Kidney epithelial cell (primary cell): ENCODE data around the gene ZSCAN1. TPM values are rescaled to one million over a fixed set of nuclear protein-coding genes. Genes with fewer than 3 reads are reported as not detected.

ENCODE experiments used
- DNase-seq: peaks from one replicate; pipeline ENCODE4 v3.0.0-alpha.2; 2010; ENCODE audit warnings: low read depth
- H3K27me3 ChIP-seq: 2 replicates; pipeline ENCODE4 v1.6.0; 2011; ENCODE audit warnings: low read length; ENCODE audit not compliant: control insufficient read depth, insufficient read depth
- H3K36me3 ChIP-seq: 2 replicates; pipeline ENCODE4 v1.5.1; 2011; ENCODE audit warnings: low read length; ENCODE audit not compliant: control insufficient read depth, insufficient read depth
- H3K4me3 ChIP-seq: 2 replicates; pipeline ENCODE4 v1.5.1; 2011; ENCODE audit warnings: low read depth, mild to moderate bottlenecking, control low read depth, low read length
- CTCF ChIP-seq: IDR thresholded peaks from 2 replicates; pipeline ENCODE4 v1.5.1; 2011; ENCODE audit warnings: mild to moderate bottlenecking, moderate library complexity, low read length, control low read depth, inconsistent platforms; ENCODE audit not compliant: insufficient read depth, poor library complexity, severe bottlenecking
- total RNA-seq: library from RNA; depleted of rRNA; stranded (reverse); fragments of >200 nt; gene quantifications from 2 replicates; pipeline ENCODE4 v1.2.3, GENCODE V29; 2015

Gene ZSCAN1
- total RNA-seq, 1 donor from 2014 or later, result not detected

GRCh38 chr19:58053480-58054156 lies 19.8 kb downstream of the ZSCAN1 start:
- Histone ChIP-seq H3K4me3 (no peak overlapping the region), H3K27me3 (no peaks in the 10 kb centered on the region), H3K36me3 (no peaks in the 10 kb centered on the region)
- TF ChIP-seq CTCF, result no peak
- DNase-seq, result no peak

- peak overlapping the region; percentile 9 for H3K4me3 ChIP-seq
- DNase-seq, result no peak
- no peak for TF ChIP-seq CTCF
- H3K36me3 ChIP-seq, result no peaks in the 10 kb centered on the region
- H3K27me3 ChIP-seq, result no peaks in the 10 kb centered on the region
Measured at GRCh38 chr19:58054901-58055874, 21.4 kb downstream of the ZSCAN1 start.

GRCh38 chr19:58056261-58056660 lies 22.4 kb downstream of the ZSCAN1 start:
- no peak for TF ChIP-seq CTCF
- no peaks in the 10 kb centered on the region for H3K27me3 ChIP-seq
- no peaks in the 10 kb centered on the region for H3K36me3 ChIP-seq
- no peak overlapping the region for H3K4me3 ChIP-seq
- no peak for DNase-seq

- no peak for DNase-seq
- H3K4me3 ChIP-seq, result no peak overlapping the region
- TF ChIP-seq CTCF, result no peak
- H3K27me3 ChIP-seq, result no peaks in the 10 kb centered on the region
- no peaks in the 10 kb centered on the region for H3K36me3 ChIP-seq
Measured at GRCh38 chr19:58056861-58057260, 23.0 kb downstream of the ZSCAN1 start.

- TF ChIP-seq CTCF, result no peak
- Histone ChIP-seq H3K27me3 (no peaks in the 10 kb centered on the region), H3K36me3 (no peaks in the 10 kb centered on the region), H3K4me3 (peak overlapping the region; percentile 55)
- no peak for DNase-seq
Measured at GRCh38 chr19:58058467-58058866, 24.6 kb downstream of the ZSCAN1 start.
